ENCODE measurements around the gene SOCS6. TPM values are rescaled to one million over a fixed set of nuclear protein-coding genes. Genes with fewer than 3 reads are reported as not detected.

Gene SOCS6
- total RNA-seq, 1 experiment from 2014 or later, result 16.9 TPM

DNA sequence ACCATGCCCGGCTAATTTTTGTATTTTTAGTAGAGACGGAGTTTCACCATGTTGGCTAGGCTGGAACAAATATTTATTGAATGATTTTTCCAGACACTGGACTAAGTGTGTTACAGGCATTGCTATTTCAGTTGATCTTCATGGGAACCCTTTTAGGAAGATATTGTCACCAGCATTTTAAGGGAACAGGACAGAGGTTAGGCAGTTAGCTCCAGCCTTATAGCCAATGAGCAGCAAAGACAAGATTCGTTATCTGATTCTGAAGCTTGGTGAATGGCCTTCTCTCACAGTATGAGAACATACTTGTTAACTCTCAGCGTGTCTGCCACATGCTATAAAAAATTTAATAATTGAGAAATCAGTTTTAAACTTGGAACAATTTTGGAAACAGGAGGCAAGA lies 73.4 kb downstream of the SOCS6 start:
- no TSS peak for BruUV-seq (replicated peaks)
- POLR2A ChIA-PET, result no interaction called here
- CTCF ChIA-PET, result interaction anchor here (2.3 kb wide), 1 partner anchor 71 kb away, joined by 8 read pairs; no protein-coding TSS in a partner anchor
- Mint-ChIP-seq H3K27me3 (ENCODE audit: insufficient read depth, unreplicated experiment) (no peaks in the 10 kb centered on the region), H3K4me3 (ENCODE audit: unreplicated experiment) (no peak overlapping the region), H3K36me3 (ENCODE audit: insufficient read depth, unreplicated experiment) (no peaks in the 10 kb centered on the region), H3K4me1 (ENCODE audit: insufficient read depth, unreplicated experiment) (peaks cover 7% of the 10 kb centered on the region), H3K27ac (ENCODE audit: low read depth, unreplicated experiment) (no peak overlapping the region), H3K9me3 (ENCODE audit: unreplicated experiment) (no peaks in the 10 kb centered on the region)
- no peak for DNase-seq (ENCODE audit: unreplicated experiment)
- TF ChIP-seq, protein P1, sequence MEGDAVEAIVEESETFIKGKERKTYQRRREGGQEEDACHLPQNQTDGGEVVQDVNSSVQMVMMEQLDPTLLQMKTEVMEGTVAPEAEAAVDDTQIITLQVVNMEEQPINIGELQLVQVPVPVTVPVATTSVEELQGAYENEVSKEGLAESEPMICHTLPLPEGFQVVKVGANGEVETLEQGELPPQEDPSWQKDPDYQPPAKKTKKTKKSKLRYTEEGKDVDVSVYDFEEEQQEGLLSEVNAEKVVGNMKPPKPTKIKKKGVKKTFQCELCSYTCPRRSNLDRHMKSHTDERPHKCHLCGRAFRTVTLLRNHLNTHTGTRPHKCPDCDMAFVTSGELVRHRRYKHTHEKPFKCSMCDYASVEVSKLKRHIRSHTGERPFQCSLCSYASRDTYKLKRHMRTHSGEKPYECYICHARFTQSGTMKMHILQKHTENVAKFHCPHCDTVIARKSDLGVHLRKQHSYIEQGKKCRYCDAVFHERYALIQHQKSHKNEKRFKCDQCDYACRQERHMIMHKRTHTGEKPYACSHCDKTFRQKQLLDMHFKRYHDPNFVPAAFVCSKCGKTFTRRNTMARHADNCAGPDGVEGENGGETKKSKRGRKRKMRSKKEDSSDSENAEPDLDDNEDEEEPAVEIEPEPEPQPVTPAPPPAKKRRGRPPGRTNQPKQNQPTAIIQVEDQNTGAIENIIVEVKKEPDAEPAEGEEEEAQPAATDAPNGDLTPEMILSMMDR (IDR thresholded peaks at IDR 0.05; ENCODE audit: unreplicated experiment), result no peak
- intact Hi-C loops (cut with micrococcal nuclease), result no loop called here

DNA sequence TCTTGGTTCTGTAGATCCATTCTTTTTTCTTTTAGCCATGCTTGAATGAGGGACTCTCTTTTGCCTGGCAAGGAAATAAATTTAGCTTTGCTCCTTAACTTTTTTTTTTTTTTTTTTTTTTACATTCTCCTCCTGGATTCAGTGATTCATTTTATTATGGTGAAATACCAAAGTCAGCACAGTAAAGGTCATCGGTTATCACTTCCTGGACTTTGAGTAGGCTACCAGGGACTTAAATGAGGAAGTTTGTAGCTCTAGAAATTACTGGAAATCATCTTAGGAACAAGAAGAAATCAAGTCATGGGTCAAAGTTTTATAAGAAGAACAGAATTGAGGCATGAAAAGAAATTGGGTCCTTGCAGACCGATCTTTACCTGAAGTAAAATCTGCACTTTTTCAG lies 75.0 kb downstream of the SOCS6 start:
- intact Hi-C loops (cut with micrococcal nuclease), result no loop called here
- no peak overlapping the region for H3K4me3 Mint-ChIP-seq (ENCODE audit: unreplicated experiment)
- no peaks in the 10 kb centered on the region for H3K9me3 Mint-ChIP-seq (ENCODE audit: unreplicated experiment)
- peaks cover 9% of the 10 kb centered on the region for H3K4me1 Mint-ChIP-seq (ENCODE audit: insufficient read depth, unreplicated experiment)
- no peaks in the 10 kb centered on the region for H3K27me3 Mint-ChIP-seq (ENCODE audit: insufficient read depth, unreplicated experiment)
- POLR2A ChIA-PET, result interaction anchor here (0.6 to 0.8 kb wide), 5 partner anchors 10 to 158 kb away, joined by 3 to 5 read pairs (median 3); no protein-coding TSS in a partner anchor
- peak; percentile 52 for DNase-seq (ENCODE audit: unreplicated experiment)
- CTCF ChIA-PET, result interaction anchor here (1.0 to 2.3 kb wide), 3 partner anchors 9 to 70 kb away, joined by 3 to 8 read pairs (median 3); no protein-coding TSS in a partner anchor
- BruUV-seq (replicated peaks), result no TSS peak
- no peaks in the 10 kb centered on the region for H3K36me3 Mint-ChIP-seq (ENCODE audit: insufficient read depth, unreplicated experiment)
- H3K27ac Mint-ChIP-seq (ENCODE audit: low read depth, unreplicated experiment), result peak overlapping the region; percentile 22
- TF ChIP-seq, protein P1 (IDR thresholded peaks at IDR 0.05; ENCODE audit: unreplicated experiment), result no peak

- H3K27me3 Mint-ChIP-seq (ENCODE audit: insufficient read depth, unreplicated experiment), result no peaks in the 10 kb centered on the region
- ChIA-PET CTCF (interaction anchor here (0.6 to 1.1 kb wide), 2 partner anchors 20 to 101 kb away, joined by 3 read pairs; no protein-coding TSS in a partner anchor), POLR2A (no interaction called here)
- no peaks in the 10 kb centered on the region for H3K9me3 Mint-ChIP-seq (ENCODE audit: unreplicated experiment)
- H3K4me3 Mint-ChIP-seq (ENCODE audit: unreplicated experiment), result no peak overlapping the region
- no peak overlapping the region for H3K27ac Mint-ChIP-seq (ENCODE audit: low read depth, unreplicated experiment)
- BruUV-seq (replicated peaks), result no TSS peak
- intact Hi-C loops (cut with micrococcal nuclease), result no loop called here
- H3K4me1 Mint-ChIP-seq (ENCODE audit: insufficient read depth, unreplicated experiment), result peaks cover 14% of the 10 kb centered on the region
- no peaks in the 10 kb centered on the region for H3K36me3 Mint-ChIP-seq (ENCODE audit: insufficient read depth, unreplicated experiment)
- TF ChIP-seq, protein P1 (IDR thresholded peaks at IDR 0.05; ENCODE audit: unreplicated experiment), result no peak
- DNase-seq (ENCODE audit: unreplicated experiment), result no peak
These were observed 76.5 kb downstream of the SOCS6 start for GRCh38 chr18:70365361-70365760.

GRCh38 chr18:70366174-70366573 lies 77.3 kb downstream of the SOCS6 start:
- Mint-ChIP-seq H3K9me3 (ENCODE audit: unreplicated experiment) (no peaks in the 10 kb centered on the region), H3K36me3 (ENCODE audit: insufficient read depth, unreplicated experiment) (no peaks in the 10 kb centered on the region), H3K27me3 (ENCODE audit: insufficient read depth, unreplicated experiment) (no peaks in the 10 kb centered on the region), H3K4me1 (ENCODE audit: insufficient read depth, unreplicated experiment) (peaks cover 21% of the 10 kb centered on the region), H3K27ac (ENCODE audit: low read depth, unreplicated experiment) (no peak overlapping the region), H3K4me3 (ENCODE audit: unreplicated experiment) (no peak overlapping the region)
- BruUV-seq (replicated peaks), result no TSS peak
- TF ChIP-seq, protein P1 (IDR thresholded peaks at IDR 0.05; ENCODE audit: unreplicated experiment), result no peak
- no peak for DNase-seq (ENCODE audit: unreplicated experiment)
- intact Hi-C loops (cut with micrococcal nuclease), result no loop called here
- ChIA-PET CTCF (interaction anchor here (1.1 kb wide), 2 partner anchors 21 to 88 kb away, joined by 3 read pairs; no protein-coding TSS in a partner anchor), POLR2A (no interaction called here)
